VCaP (cell line): ENCODE measurements around the gene PKP4.

Experiments used
- H3K27ac ChIP-seq: fragments of 450-650 bp; 2 replicates; pipeline ENCODE4 v1.5.1; 2017
- TF ChIP-seq, protein P1 (sequence below): fragments of 450-650 bp; conservative IDR thresholded peaks from 2 replicates; pipeline ENCODE4 v1.5.1; 2017; ENCODE audit warnings: mild to moderate bottlenecking, moderate library complexity

Gene PKP4

GRCh38 chr2:158602027-158602426 lies 145.3 kb downstream of the PKP4 start:
- TF ChIP-seq, protein P1, sequence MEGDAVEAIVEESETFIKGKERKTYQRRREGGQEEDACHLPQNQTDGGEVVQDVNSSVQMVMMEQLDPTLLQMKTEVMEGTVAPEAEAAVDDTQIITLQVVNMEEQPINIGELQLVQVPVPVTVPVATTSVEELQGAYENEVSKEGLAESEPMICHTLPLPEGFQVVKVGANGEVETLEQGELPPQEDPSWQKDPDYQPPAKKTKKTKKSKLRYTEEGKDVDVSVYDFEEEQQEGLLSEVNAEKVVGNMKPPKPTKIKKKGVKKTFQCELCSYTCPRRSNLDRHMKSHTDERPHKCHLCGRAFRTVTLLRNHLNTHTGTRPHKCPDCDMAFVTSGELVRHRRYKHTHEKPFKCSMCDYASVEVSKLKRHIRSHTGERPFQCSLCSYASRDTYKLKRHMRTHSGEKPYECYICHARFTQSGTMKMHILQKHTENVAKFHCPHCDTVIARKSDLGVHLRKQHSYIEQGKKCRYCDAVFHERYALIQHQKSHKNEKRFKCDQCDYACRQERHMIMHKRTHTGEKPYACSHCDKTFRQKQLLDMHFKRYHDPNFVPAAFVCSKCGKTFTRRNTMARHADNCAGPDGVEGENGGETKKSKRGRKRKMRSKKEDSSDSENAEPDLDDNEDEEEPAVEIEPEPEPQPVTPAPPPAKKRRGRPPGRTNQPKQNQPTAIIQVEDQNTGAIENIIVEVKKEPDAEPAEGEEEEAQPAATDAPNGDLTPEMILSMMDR, result no peak
- H3K27ac ChIP-seq, result peak overlapping the region; percentile 19; the same call in 1 of the 2 replicates

DNA sequence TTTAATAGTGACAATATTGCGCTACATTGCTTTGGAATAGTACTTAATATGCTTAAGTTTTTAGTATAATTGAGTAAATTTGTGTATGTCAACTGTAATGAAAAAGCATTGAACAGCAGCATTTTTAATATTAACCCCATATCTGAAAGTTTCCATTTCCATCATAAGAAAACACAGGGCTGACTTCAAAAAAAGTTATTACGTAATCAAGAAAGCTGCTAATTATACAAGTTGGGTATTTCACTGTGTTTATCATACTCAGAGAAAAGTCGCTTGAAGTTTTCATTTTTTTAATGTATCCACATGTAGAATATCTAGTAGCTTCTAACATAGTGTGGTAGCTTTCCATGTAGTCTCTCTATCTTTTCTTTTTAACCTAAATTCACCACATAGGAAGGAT lies 146.5 kb downstream of the PKP4 start:
- TF ChIP-seq, protein P1, result no peak
- H3K27ac ChIP-seq, result no peak overlapping the region

DNA sequence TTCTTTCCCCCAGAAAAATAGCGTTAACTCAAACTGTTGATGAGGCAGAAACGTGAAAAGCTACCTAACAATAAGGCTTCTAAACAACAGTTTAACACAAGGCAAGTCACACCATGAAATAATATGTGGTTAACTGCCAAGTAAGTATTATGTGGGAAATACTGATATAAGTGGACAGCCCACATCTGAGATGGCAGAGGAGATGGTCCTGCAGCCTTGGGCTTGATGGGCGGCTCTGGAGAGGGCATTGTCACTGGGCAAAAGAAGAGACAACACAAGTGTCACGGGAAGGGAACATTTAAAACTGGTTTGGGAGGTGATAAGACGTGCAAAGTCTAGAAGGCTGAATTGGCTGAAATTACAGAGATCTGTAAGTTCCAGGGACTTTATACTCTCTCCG lies 147.2 kb downstream of the PKP4 start:
- TF ChIP-seq, protein P1, result no peak
- H3K27ac ChIP-seq, result no peak overlapping the region

DNA sequence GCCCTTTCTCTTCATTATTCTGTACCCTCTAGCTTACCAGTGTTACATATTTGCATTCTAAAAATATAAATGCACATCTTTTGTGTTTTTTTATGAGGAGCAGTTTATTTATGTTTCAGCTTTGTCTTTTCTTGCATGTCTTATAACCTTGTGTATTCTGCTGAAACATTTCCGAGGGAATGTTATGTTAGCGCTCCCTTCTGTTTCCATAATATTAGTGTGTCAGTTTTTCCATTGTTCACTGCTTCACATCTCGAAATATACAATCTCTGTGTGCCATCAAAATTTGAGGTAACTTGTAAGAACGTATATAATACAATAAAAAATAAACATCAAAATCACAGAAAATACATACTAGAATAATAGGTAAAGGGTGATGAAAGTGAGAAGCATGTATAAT lies 153.3 kb downstream of the PKP4 start:
- TF ChIP-seq, protein P1, result no peak
- no peak overlapping the region for H3K27ac ChIP-seq

GRCh38 chr2:158616480-158617000 lies 159.8 kb downstream of the PKP4 start:
- TF ChIP-seq, protein P1, result no peak
- no peak overlapping the region for H3K27ac ChIP-seq

GRCh38 chr2:158618891-158619490 lies 162.2 kb downstream of the PKP4 start:
- no peak overlapping the region for H3K27ac ChIP-seq
- TF ChIP-seq, protein P1, result no peak

DNA sequence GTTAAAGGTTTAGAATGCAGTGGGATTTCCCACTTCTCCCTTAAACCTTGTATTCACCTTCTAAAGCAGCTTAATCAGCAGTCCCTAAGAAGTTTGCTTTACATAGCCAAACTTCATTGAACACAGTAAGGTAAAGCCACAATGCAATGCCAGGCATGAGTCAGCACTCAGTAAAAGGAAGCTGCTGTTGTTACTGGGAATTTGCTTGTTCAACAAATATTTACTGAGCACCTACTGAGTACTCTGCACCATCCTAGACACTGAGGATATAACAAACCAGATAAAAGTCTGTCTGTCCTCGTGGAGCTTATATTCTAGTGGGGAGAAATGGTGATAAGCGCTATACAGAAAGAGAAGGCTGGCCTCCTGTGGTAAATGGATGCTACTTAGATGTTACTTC lies 162.7 kb downstream of the PKP4 start:
- TF ChIP-seq, protein P1, result no peak
- H3K27ac ChIP-seq, result no peak overlapping the region
